GM15510 (cell line): ENCODE results near the gene PDE4B.

Source experiments
- POLR2A ChIP-seq: IDR thresholded peaks from 3 replicates; pipeline ENCODE4 v1.6.1; 2011; ENCODE audit warnings: borderline replicate concordance; ENCODE audit not compliant: insufficient read length; ENCODE audit errors: extremely low read depth

Gene PDE4B

GRCh38 chr1:65795311-65795710, 2.6 kb downstream of the PDE4B start:
- no peak for TF ChIP-seq POLR2A

GRCh38 chr1:65799601-65800000, 6.9 kb downstream of the PDE4B start:
- no peak for TF ChIP-seq POLR2A

GRCh38 chr1:65804584-65804983, 11.9 kb downstream of the PDE4B start:
- no peak for TF ChIP-seq POLR2A

GRCh38 chr1:65812065-65812464, 19.4 kb downstream of the PDE4B start:
- TF ChIP-seq POLR2A: no peak

- no peak for TF ChIP-seq POLR2A
Observed at GRCh38 chr1:65813956-65814355, 21.3 kb downstream of the PDE4B start.

GRCh38 chr1:65814752-65815151, 22.1 kb downstream of the PDE4B start:
- TF ChIP-seq POLR2A: no peak

- no peak for TF ChIP-seq POLR2A
Observed at GRCh38 chr1:65817891-65818290, 25.2 kb downstream of the PDE4B start.

- no peak for TF ChIP-seq POLR2A
Observed at GRCh38 chr1:65818966-65819365, 26.3 kb downstream of the PDE4B start.

GRCh38 chr1:65820983-65821382, 28.3 kb downstream of the PDE4B start:
- no peak for TF ChIP-seq POLR2A

- no peak for TF ChIP-seq POLR2A
Observed at GRCh38 chr1:65821386-65821785, 28.7 kb downstream of the PDE4B start.

GRCh38 chr1:65824103-65824502, 31.4 kb downstream of the PDE4B start:
- TF ChIP-seq POLR2A: no peak

GRCh38 chr1:65825741-65826140, 33.0 kb downstream of the PDE4B start:
- TF ChIP-seq POLR2A: no peak

- no peak for TF ChIP-seq POLR2A
Observed at GRCh38 chr1:65826782-65827181, 34.1 kb downstream of the PDE4B start.

GRCh38 chr1:65827346-65827745, 34.7 kb downstream of the PDE4B start:
- no peak for TF ChIP-seq POLR2A

- no peak for TF ChIP-seq POLR2A
Observed at GRCh38 chr1:65830306-65830705, 37.6 kb downstream of the PDE4B start.

GRCh38 chr1:65832296-65832695, 39.6 kb downstream of the PDE4B start:
- no peak for TF ChIP-seq POLR2A

GRCh38 chr1:65836686-65837085, 44.0 kb downstream of the PDE4B start:
- no peak for TF ChIP-seq POLR2A
